Putamen (tissue), 1 donor: ENCODE measurements around the gene CDKAL1.

Experiments used
- DNase-seq: peaks from one replicate; pipeline ENCODE4 v3.0.0-alpha.2; 2016; ENCODE audit warnings: low spot score

The CDKAL1 gene

GRCh38 chr6:21259660-21260059 lies 725.4 kb downstream of the CDKAL1 start:
- DNase-seq: no peak

GRCh38 chr6:21262504-21262903 lies 728.2 kb downstream of the CDKAL1 start:
- no peak for DNase-seq

- DNase-seq: no peak
Observed at GRCh38 chr6:21263531-21264287, 729.5 kb downstream of the CDKAL1 start.

- no peak for DNase-seq
Observed at GRCh38 chr6:21264288-21265033, 730.2 kb downstream of the CDKAL1 start.

- DNase-seq: no peak
Observed at GRCh38 chr6:21265034-21265729, 730.9 kb downstream of the CDKAL1 start.

GRCh38 chr6:21265730-21266044 lies 731.4 kb downstream of the CDKAL1 start:
- DNase-seq: no peak

- DNase-seq: no peak
Observed at GRCh38 chr6:21270636-21271201, 736.5 kb downstream of the CDKAL1 start.

- no peak for DNase-seq
Observed at GRCh38 chr6:21271428-21272155, 737.3 kb downstream of the CDKAL1 start.

GRCh38 chr6:21273451-21273850 lies 739.2 kb downstream of the CDKAL1 start:
- DNase-seq: no peak

GRCh38 chr6:21274851-21275250 lies 740.6 kb downstream of the CDKAL1 start:
- DNase-seq: no peak

GRCh38 chr6:21277601-21278374 lies 743.5 kb downstream of the CDKAL1 start:
- no peak for DNase-seq

- DNase-seq: no peak
Observed at GRCh38 chr6:21278375-21278745, 744.1 kb downstream of the CDKAL1 start.

- DNase-seq: no peak
Observed at GRCh38 chr6:21279619-21280018, 745.4 kb downstream of the CDKAL1 start.

GRCh38 chr6:21281366-21281765 lies 747.1 kb downstream of the CDKAL1 start:
- DNase-seq: no peak
